Mammary epithelial cell (primary cell): ENCODE data around the gene MKRN2OS.

Experiments
- EZH2 ChIP-seq: IDR thresholded peaks from 2 replicates; pipeline ENCODE4 v1.6.1; 2012; ENCODE audit warnings: low read length, inconsistent platforms, borderline replicate concordance
- TF ChIP-seq, protein P1 (sequence below), 2 donors: IDR thresholded peaks in 1 of 2; conservative IDR thresholded peaks in 1 of 2; 2 replicates each; pipeline ENCODE4 v1.5.1; 2011 to 2012; ENCODE audit warnings: inconsistent platforms in 2 of 2, low read length in 2 of 2, mild to moderate bottlenecking in 2 of 2, control low read depth in 1 of 2, low read depth in 1 of 2; ENCODE audit not compliant: insufficient read depth in 1 of 2; ENCODE audit errors: extremely low read depth in 1 of 2

DNA sequence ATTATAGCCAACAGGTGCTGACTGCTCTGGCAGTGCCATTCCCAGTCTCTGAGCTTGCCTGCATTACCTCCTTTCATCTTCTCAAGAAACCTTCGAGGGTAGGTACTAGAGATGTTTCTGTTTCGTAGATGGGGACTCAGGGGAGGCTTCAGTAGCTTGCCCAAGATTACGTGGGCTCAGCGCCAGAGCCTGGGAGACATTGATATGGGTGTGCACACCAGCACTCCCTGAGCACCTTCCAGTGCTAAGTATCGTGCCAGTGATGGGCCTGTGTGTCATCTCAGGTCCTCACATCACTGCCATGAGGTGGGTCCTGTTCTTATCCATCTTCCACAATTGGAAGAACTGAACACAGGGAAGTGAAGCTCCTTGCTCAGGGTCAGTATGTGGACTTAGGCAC is 45.8 kb downstream of the MKRN2OS start:
- TF ChIP-seq, protein P1, sequence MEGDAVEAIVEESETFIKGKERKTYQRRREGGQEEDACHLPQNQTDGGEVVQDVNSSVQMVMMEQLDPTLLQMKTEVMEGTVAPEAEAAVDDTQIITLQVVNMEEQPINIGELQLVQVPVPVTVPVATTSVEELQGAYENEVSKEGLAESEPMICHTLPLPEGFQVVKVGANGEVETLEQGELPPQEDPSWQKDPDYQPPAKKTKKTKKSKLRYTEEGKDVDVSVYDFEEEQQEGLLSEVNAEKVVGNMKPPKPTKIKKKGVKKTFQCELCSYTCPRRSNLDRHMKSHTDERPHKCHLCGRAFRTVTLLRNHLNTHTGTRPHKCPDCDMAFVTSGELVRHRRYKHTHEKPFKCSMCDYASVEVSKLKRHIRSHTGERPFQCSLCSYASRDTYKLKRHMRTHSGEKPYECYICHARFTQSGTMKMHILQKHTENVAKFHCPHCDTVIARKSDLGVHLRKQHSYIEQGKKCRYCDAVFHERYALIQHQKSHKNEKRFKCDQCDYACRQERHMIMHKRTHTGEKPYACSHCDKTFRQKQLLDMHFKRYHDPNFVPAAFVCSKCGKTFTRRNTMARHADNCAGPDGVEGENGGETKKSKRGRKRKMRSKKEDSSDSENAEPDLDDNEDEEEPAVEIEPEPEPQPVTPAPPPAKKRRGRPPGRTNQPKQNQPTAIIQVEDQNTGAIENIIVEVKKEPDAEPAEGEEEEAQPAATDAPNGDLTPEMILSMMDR (conservative IDR thresholded peaks at IDR 0.05 in 1 of 2, IDR thresholded peaks at IDR 0.05 in 1 of 2; ENCODE audit: extremely low read depth in 1 of 2, insufficient read depth in 1 of 2, low read depth in 1 of 2, low read length in 2 of 2), result no peak
- TF ChIP-seq EZH2, result no peak
